ENCODE measurements around the gene TXNIP.

GRCh38 chr1:145997718-145998023 lies 1.3 kb upstream of the TXNIP start:
- TF ChIP-seq CTCF (IDR thresholded peaks at IDR 0.05), result no peak
- no peak for TF ChIP-seq NRF1 (IDR thresholded peaks at IDR 0.05; ENCODE audit: low read depth, low read length)
- TF ChIP-seq FOXJ3 (CRISPR knock-in tag; IDR thresholded peaks at IDR 0.05), result no peak
- no peak for TF ChIP-seq ELF1 (IDR thresholded peaks at IDR 0.05)
- no peak for TF ChIP-seq TCF12 (IDR thresholded peaks at IDR 0.05)
- no peak for TF ChIP-seq USF2 (IDR thresholded peaks at IDR 0.05; ENCODE audit: borderline replicate concordance, low read depth, low read length)
